ENCODE results near the gene CDH13.

Gene CDH13

DNA sequence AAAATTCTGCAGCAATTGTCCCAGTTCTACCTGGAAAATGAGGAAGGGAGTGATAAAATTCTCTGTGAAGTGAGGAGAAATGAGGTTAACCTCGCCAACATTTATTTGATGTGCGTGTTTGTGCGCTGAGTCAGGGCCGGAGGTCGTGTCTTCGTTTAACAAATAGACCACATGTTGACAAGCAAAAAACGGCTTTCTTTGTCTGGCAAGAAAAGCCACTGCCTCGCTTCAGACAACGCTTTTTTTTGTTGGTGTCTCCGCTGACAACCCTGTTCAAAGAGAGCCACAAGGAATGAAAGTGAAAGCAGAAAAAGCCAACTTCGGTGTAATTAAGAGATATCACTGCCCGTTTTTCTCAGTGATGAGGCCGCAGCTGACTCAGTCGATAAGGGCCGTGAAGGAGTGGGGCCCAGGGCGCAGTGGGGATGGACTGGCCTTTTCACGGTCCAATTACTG, 510.6 kb downstream of the CDH13 start:
- H3K4me3 ChIP-seq (ENCODE audit: low read depth, low read length) = no peak overlapping the region

DNA sequence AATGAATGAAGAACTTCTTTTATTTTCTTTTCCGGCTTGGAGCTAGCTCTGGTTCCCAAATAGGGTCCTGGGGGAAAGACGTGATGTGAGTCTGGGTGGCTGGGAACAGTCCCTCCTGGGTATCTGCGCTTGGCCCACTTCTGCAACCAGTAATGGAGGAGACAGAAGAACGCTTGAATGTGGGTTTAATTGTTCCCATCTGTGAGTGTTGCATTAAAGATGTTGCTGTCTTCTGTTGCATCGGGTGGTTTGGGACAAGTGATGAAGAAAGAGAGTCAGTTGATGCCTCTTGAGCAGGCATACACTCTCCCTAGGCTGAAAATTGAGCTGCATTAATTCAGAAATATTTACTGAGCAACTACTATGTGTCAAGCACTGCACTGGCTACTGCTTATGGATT, 511.1 kb downstream of the CDH13 start:
- H3K4me3 ChIP-seq (ENCODE audit: low read depth, low read length) = no peak overlapping the region

DNA sequence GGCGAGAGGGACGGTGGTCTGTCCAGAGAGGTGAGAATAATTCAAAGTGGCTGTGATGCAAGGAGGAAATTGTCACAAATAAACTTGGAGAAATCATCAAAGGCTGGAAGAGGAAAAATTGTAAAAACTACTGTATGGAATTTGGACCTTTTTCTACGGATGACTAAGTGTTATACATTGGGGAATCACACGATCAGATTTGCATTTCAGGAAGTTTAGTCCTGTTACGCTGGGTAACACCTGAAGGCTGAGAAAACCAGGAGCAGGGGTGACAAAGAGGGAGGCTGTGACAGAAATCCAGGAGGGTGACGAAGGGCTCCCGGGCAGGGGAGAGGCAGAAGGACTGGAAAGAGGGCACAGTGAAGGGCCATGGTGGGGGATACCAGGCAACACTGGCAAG, 511.7 kb downstream of the CDH13 start:
- H3K4me3 ChIP-seq (ENCODE audit: low read depth, low read length) = no peak overlapping the region

DNA sequence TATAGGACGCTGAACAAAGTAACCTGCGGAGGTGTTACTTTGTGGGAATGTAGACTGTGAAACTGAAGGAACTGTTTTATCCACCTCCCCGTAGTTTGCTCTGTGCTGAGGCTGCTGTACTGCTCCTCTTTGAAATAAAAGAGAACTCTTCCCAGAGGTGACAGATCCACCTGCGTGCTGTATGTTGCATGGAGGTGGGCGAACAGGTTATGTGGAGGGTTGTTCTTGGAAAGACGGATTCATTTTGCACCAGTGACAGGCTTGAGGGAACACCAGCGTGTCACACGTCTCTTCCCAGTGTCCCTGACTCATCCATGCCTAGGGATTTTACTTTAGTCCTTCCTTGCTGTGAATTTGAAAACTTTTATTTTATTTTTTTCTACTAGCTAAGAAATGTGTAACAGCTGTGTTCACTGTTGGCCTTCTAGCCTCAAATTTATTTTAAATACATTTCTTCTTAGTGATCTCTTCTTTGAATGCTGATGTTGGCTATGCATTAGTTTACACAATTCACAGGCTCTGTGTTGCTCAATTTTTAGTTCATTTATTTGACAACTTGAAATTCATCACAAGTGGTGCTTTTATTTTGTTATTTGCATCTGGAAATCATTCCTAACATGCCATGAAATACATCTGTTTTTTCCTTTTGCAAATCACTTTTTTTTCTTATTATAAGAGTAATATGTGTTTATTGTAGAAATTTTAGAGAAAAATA, 512.4 kb downstream of the CDH13 start:
- no peak overlapping the region for H3K4me3 ChIP-seq (ENCODE audit: low read depth, low read length)

DNA sequence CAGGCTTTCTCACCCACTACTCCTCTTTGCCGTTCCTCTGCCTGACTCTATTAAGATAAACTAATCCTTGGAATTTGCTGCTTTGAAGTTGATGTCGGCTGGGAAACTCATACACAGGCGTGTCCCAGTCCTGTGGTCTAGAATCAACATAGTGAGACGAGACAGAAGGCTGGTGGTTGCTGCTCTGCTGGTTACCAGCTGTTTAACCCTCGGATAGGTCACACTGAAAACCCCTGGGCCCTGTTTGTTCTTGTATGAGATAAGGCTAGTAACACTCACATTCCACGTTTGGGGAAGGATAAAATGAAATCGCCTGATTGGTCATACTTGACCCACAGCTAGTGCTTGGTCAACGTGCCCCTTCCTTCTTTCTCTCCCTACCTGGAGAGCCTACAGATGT, 517.0 kb downstream of the CDH13 start:
- H3K4me3 ChIP-seq (ENCODE audit: low read depth, low read length) = no peak overlapping the region

DNA sequence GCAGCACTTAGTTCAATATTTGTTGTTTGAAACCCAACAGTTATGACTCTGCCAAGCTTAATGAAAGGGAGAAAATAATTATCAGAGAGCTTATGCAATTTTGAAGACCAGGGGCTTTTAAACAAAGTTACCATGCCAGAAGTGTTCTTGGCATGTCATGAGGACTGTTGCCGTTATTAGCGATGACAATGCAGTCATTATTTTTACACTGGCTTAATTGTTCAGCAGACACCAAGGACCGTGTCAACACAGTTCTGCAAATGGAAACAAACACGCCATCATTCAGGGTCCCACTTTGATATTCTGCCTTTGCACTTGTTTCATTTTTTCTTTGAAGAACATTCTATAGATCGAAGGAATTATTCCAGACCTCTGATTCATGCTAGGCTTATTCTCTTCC, 518.5 kb downstream of the CDH13 start:
- H3K4me3 ChIP-seq (ENCODE audit: low read depth, low read length) = no peak overlapping the region

DNA sequence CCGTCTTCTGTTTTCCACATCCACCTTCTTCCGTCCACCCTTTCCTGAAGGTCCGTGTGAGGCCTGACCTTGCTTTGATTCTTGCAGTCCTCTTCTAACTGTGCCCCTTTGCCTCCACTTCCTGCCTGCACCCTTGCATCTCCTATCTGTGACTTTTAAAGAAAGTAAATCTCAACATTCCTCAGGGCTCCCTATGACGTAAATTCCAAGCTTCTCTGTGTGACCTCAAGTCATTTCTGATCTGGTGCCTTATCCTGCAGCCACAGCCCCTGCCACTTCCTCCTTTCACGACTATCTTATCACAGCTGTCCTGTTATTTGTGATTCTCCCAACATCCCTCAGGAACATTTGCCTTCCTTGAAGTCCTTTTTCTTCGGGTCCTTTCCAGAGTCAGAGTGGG, 520.5 kb downstream of the CDH13 start:
- H3K4me3 ChIP-seq (ENCODE audit: low read depth, low read length) = no peak overlapping the region

DNA sequence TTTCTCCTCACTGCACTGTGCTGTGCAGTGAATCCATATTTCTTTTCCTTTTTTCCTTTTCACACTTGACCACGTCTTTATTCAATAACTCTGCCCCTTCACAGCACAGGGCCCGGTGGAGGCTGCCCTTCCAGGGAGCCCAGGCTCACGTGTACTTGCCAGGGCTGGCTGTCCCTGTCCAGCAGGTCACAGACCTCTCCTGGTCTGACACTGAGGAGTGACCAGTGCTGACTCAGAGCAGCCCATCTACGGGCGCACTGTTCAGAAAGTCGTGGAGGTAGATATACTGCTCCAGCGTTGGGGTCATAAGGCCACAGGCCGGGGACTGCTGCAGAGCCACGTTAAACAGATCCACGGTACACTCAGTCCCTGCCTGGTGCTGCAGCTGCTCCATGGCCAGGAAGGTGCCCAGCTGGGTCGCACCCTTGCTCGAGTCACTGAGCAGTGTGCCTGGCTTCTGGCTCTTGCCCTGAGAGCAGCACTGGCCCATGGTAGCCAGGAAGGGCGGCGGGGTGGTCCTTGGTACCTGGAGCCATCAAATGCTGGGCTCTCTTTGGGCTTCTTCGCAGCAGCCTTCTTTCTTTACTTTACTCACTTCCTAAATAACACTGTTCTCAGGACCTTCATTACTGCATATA, 531.7 kb downstream of the CDH13 start:
- H3K4me3 ChIP-seq (ENCODE audit: low read depth, low read length) = no peak overlapping the region

DNA sequence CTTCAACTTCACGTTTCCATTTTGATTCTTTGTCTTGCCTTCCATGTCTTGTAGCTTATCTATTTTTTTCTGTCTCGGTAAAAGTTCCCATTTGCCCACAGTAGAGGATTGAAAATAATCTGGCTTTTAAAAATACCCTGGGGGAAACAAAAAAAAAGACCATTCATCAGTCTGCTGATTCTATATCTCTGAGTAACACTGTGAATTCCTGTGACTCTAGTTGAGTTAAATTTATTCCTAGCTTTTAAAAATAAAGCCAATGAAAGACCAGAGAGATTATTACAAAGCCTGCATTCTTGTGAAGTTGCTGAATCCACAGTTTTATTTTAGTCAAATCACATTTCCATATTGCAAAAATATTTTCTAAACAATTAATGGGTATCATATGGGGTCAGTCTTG, 532.3 kb downstream of the CDH13 start:
- no peak overlapping the region for H3K4me3 ChIP-seq (ENCODE audit: low read depth, low read length)

DNA sequence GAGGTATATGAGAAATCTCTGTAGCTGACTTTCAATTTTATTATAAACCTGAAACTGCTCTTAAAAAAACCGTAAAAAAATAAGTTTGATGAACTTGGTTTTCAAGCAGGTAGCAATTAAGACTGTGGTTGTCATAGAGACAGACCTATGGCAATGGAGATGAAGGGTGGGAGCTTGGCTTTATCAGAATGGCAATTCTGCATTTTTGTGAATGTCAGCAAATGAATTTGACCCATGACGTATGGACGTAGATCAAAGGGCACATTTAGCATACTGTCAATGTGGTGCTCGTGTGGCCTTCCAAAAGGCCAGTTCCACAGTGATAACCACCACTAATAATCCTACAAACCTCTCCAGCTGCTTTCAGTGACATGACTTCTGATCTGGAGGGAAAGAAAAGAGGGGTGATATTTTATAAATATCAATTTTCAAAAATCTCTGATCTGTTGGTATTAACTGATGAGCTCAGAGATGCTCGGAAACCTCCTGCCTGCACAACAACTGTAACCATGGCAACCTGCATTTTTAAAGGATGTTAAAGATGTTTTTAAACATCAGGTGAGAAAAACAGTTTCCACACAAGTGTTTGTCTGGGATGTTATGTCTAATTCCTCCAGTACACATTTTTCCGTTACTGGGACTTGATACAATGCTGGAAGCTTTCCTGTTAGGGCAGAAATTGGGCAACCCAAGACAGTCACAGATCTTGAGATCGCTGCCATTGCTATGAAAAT, 533.7 kb downstream of the CDH13 start:
- no peak overlapping the region for H3K4me3 ChIP-seq (ENCODE audit: low read depth, low read length)

DNA sequence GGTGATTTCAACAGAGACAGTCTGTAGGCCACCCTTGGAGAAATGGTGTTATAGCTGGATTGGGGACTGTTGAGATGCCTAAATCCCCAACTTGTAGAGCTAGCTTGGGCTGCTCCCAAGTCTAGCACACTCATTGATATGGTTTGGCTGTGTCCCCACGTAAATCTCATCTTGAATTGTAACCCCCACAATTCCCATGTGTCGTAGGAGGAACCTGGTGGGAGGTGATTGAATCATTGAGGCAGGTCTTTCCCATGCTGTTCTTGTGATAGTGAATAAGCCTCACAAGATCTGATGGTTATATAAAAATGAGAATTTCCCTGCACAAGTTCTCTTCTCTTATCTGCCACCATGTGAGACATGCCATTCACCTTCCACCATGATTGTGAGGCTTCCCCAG, 536.0 kb downstream of the CDH13 start:
- H3K4me3 ChIP-seq (ENCODE audit: low read depth, low read length) = no peak overlapping the region

DNA sequence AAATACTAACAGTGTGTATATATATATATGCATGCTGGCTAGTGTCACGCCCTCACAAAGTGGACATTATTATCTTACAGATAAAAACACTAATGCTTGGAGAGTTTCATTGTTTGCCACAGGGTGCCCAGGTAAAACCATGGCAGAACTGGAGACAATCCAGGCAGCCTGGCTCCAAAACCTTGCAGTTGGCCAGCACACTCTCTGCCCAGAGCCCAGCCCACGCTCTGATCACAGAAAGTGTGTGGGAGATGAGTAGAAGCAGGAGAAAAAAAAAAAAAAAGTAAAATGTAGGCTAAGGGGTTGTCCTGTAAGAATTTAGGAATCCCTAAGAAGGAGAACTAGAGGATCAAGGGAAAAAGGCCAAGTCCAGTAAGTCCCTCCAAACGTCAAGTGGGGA, 538.0 kb downstream of the CDH13 start:
- H3K4me3 ChIP-seq (ENCODE audit: low read depth, low read length) = no peak overlapping the region

DNA sequence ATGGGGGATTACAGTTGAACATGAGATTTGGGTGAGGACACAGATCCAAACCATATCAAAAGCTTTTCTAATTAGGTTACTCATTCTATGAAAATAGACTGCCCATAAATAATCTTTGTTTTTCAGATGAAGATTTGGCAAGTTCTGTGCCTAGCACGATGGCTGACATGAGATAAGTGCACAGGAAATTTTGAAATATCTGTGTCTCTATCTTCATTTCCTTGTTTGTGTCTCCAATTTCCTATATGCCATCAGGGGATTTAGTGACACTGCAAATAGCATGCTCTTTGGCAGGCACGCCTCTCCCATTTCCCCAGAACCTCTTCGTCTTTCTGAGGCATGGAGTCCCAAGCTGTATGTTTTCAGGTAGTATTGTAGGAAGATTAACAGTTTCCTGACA, 544.6 kb downstream of the CDH13 start:
- H3K4me3 ChIP-seq (ENCODE audit: low read depth, low read length) = no peak overlapping the region

DNA sequence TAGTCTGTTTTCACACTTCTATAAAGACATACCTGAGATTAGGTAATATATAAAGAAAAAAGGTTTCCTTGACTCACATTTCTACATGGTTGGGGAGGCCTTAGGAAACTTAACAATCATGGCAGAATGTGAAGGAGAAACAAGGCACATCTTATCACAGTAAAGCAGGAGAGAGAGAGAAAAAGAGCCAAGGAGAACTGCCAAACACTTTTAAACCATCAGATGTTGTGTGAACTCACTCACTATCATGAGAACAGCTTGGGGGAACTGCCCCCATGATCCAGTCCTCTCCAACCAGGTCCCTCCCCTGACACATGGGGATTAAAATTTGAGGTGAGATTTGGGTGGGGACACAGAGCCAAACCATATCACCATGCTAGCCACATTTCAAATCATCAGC, 547.9 kb downstream of the CDH13 start:
- no peak overlapping the region for H3K4me3 ChIP-seq (ENCODE audit: low read depth, low read length)

DNA sequence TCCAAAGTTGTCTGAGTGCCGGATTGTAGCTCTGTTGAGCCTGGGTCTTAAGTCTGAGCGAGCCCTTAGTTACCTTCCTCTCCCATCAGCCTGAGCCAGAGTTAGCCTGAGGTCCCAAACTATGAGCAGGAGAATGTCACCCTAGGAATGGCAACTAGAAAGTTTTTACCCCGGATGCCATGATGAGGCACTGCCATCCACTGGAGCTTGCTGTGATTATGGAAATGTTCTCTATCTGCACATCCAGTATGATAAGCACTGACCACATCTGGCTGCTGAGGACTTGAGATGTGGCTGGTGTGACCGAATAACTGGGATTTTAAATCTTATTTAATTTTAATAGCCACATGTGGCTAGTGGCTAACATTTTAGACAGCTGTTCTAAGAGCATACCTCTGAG, 550.0 kb downstream of the CDH13 start:
- H3K4me3 ChIP-seq (ENCODE audit: low read depth, low read length) = no peak overlapping the region

DNA sequence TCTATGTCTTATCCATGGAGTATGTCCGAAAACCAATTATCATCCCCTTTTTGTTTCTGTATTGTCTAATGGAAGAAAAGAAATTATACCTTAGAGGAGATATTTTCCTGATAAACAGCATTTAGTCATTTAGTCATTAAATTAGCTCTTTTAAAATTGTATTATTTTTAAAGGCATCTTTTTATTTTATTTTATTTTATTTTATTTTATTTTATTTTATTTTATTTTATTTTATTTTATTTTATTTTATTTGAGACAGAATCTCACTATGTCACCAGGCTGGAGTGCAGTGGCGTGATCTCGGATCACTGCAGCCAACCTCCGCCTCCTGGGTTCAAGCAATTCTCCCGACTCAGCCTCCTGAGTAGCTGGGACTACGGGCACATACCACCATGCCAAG, 559.1 kb downstream of the CDH13 start:
- H3K4me3 ChIP-seq (ENCODE audit: low read depth, low read length) = no peak overlapping the region

DNA sequence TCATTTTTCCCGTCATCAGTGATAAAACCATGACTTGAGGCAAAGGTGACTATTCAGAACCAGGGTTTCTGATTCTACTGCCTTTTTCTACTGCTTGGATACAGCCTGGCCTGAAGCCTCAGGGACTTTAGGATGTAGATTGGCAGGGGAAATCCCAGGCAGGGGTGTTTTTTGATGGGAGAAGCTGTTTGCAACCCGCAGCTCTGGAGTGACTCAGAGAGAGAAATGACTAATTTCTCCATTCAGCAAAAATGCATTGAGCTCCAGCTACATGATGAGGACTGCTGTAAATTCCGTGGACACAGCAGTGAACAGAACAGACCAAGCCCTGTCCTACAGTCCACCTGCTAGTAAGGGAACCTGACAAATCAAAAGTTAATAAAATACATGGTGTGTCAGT, 560.6 kb downstream of the CDH13 start:
- no peak overlapping the region for H3K4me3 ChIP-seq (ENCODE audit: low read depth, low read length)

DNA sequence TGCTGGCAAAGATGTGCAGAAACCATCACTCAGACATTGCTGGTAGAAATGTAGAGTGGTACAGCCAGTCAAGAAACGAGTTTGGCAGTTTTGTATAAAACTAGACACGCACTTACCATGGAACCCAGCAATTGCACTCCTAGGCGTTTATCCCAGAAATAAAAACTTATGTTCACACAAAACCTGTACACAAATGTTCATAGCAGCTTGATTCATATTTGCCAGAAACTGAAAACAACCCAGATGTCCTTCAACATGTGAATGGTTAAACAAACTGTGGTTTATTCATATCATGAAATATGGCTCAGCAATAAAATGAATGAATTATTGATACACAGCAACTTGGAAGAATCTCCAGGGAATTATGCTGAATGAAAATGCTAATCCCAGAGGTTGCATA, 570.0 kb downstream of the CDH13 start:
- no peak overlapping the region for H3K4me3 ChIP-seq (ENCODE audit: low read depth, low read length)

DNA sequence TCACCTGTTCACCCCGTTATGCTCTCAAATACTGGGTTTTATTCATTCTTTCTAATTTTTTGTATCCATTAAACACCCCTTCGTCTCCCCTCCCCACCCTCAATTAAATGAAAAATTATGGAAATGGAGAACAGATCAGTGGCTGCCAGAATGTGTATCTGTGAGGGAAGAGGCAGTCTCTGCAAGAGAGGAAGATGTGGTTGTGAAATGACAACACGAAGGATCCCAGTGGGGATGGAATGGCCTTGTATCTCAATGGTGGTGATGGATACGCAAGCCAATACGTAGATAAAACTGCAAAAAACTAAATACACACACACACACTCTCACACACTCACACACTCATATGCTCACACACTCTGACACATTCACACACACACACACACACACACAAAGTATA, 570.7 kb downstream of the CDH13 start:
- H3K4me3 ChIP-seq (ENCODE audit: low read depth, low read length) = no peak overlapping the region

DNA sequence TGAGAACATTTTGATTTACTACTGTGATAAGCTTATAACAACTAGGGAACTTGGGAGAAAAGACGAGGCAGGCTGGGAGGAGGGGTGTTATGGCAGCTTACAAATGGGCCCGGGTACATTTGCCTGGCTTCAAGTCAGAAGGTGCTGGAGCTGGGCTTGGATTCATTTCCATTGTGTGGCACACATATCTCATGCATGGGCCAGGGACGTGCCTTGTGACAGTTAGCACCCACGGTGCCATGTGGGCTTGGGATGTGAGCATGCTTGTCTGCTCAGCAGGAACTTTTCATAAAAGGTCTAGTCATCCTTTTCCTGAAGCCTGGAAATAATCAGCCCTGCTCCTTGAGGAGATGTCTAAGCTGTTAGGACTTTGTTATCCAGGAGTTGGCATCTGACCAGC, 572.2 kb downstream of the CDH13 start:
- H3K4me3 ChIP-seq (ENCODE audit: low read depth, low read length) = no peak overlapping the region

DNA sequence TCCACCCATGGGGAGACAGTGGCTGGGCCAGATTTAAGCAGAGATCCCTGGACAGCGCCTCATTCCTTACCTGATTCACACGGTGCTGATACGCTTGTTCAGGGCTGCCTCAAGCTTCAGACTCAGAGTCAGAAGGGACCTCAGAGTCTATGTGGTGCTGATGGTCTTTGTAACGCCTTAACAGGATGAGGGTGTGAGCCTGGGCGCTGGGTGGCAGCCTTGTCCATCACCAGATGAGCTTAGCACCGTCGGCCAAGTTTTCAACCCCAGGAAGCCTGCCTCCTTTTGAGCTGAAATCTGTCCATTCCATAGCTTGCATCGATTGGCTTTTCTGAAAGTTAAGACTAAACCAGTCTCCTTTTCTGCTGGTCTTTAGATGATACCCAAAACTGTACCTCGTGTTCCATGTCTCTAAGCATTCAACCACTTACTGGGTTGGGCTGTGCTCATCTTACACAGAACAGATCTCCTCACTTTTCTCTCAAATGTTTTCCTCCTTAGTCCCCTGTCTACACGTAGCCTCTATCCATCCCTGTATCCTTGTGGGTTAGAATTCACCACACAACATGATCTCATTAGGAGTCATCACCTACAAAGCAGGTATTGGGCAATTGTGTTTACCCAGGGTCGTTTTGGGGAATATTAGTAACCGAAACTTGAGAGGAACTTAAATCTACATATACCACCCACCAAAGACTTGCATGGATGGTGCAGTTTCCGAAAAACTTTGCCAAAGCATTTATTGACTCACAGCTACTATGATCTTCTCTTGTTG, 573.4 kb downstream of the CDH13 start:
- no peak overlapping the region for H3K4me3 ChIP-seq (ENCODE audit: low read depth, low read length)
